Ovary (tissue), 9 donors: ENCODE results near the gene KCNK17. TPM values are rescaled to one million over a fixed set of nuclear protein-coding genes. Genes with fewer than 3 reads are reported as not detected.

ENCODE experiments used
- DNase-seq, 5 donors: peaks; one replicate each; pipeline ENCODE4 v3.0.0-alpha.2; 2019 to 2020
- H3K27ac ChIP-seq, 2 donors: fragments of 200-600 bp; one replicate each; pipeline versions ENCODE4 v1.5.1 to v1.8.0; 2019 to 2022
- H3K27me3 ChIP-seq: fragments of 200-600 bp; one replicate; pipeline ENCODE4 v1.8.0; 2022
- H3K36me3 ChIP-seq: fragments of 200-600 bp; sonication (generic); one replicate; pipeline ENCODE4 v1.5.1; 2019
- H3K4me1 ChIP-seq: one replicate; pipeline ENCODE4 v1.8.1; 2013; ENCODE audit warnings: mild to moderate bottlenecking, moderate library complexity; ENCODE audit not compliant: insufficient read depth
- H3K4me3 ChIP-seq: fragments of 200-600 bp; sonication (generic); one replicate; pipeline ENCODE4 v1.5.1; 2017
- H3K9me3 ChIP-seq, 2 donors: fragments of 200-600 bp in 1 of 2; sonication (generic) in 1 of 2; one replicate each; pipeline versions ENCODE4 v1.5.1 to v1.8.1; 2013 to 2019; ENCODE audit warnings: mild to moderate bottlenecking in 1 of 2, moderate library complexity in 1 of 2
- CTCF ChIP-seq, 3 donors: fragments of 450-650 bp in 2 of 3; fragments of 200-600 bp in 1 of 3; IDR thresholded peaks; one replicate each; pipeline versions ENCODE4 v1.5.1 to v1.8.0; 2016 to 2022; ENCODE audit warnings: antibody characterized with exemption in 3 of 3, mild to moderate bottlenecking in 1 of 3
- EP300 ChIP-seq: sonication (generic); formaldehyde crosslinking; IDR thresholded peaks from one replicate; pipeline ENCODE4 v1.6.1; 2017; ENCODE audit warnings: antibody characterized with exemption
- POLR2A ChIP-seq: fragments of 450-650 bp; IDR thresholded peaks from one replicate; pipeline ENCODE4 v1.6.1; 2017; ENCODE audit warnings: antibody characterized with exemption, mild to moderate bottlenecking, moderate library complexity
- WGBS, 3 donors: extraction: QIAGEN DNeasy Blood & Tissue Kit in 1 of 3; methylation state at CpG; one replicate each; pipeline versions ENCODE4 v1.1.5 to v1.1.7; 2013 to 2017; 5-methylcytosine and 5-hydroxymethylcytosine counted together
- intact Hi-C, 4 donors: fragments of 100-400 bp; cut with DNase I; formaldehyde crosslinking; loops; one replicate each; pipeline versions ENCODE4 v1.11.0 to v1.15.1; 2022 to 2023
- polyA plus RNA-seq, 2 donors: library from polyadenylated mRNA; stranded (reverse); fragments of 200-250 nt in 1 of 2; fragments of 350-450 nt in 1 of 2; fragmentation: Illumina TruSeq in 1 of 2; extraction: RNeasy Lipid Tissue Mini Kit (QIAGEN cat#74804) in 1 of 2; gene quantifications; one replicate each; pipeline ENCODE4 v1.2.3, GENCODE V29; 2013 to 2014
- total RNA-seq, 7 donors: library from RNA; depleted of rRNA in 2 of 7; stranded (reverse); fragments of >200 nt in 2 of 7; fragmentation: NEBNext Ultra II Directional in 3 of 7; extraction: Animal tissue kit (Norgen Biotek cat#: 25700) in 3 of 7; gene quantifications; one replicate each; pipeline versions ENCODE4 v1.1.0 to v1.2.4, GENCODE V29; 2016 to 2023
- donor health status: DM: no; HTN: no; CAD: no; lungs with moderate emphysema.
- donor health status: DM: no; HTN: no; CAD: no.
- donor health status: Bipolar disorder and iron deficiency.
- donor health status: DM: yes; HTN: yes; CAD: no.
- donor health status: DM: no; HTN: no; CAD: no.
- donor health status: DM: yes; HTN: yes; CAD: no.

The KCNK17 gene
- total and polyA plus RNA-seq, 9 donors, result 0.08 to 1.0 (median 0.35) TPM; not detected in 5

GRCh38 chr6:39263303-39264037 lies 50.7 kb downstream of the KCNK17 start:
- DNase-seq, result no peak
- intact Hi-C loops, result no loop called here
- Histone ChIP-seq H3K4me1 (no peaks in the 10 kb centered on the region), H3K27me3 (no peaks in the 10 kb centered on the region), H3K9me3 (no peaks in the 10 kb centered on the region), H3K36me3 (no peaks in the 10 kb centered on the region), H3K27ac (no peak overlapping the region), H3K4me3 (no peak overlapping the region)
- WGBS, 3 donors, result 59% methylated on average over 5 of the region's 5 CpGs
- no peak for TF ChIP-seq POLR2A
- TF ChIP-seq CTCF (IDR thresholded peaks at IDR 0.05), result no peak
- no peak for TF ChIP-seq EP300

GRCh38 chr6:39261751-39262150 lies 52.5 kb downstream of the KCNK17 start:
- no peaks in the 10 kb centered on the region for H3K36me3 ChIP-seq
- H3K27ac ChIP-seq, result no peak overlapping the region
- H3K27me3 ChIP-seq, result no peaks in the 10 kb centered on the region
- intact Hi-C loops, result no loop called here
- 75 to 90% (median 88%) methylated on average over 3 of the region's 3 CpGs for WGBS, 3 donors
- H3K4me3 ChIP-seq, result no peak overlapping the region
- TF ChIP-seq POLR2A (no peak), CTCF (IDR thresholded peaks at IDR 0.05) (no peak), EP300 (no peak)
- H3K9me3 ChIP-seq, result no peaks in the 10 kb centered on the region
- H3K4me1 ChIP-seq, result no peaks in the 10 kb centered on the region
- DNase-seq, result no peak

GRCh38 chr6:39260953-39261352 lies 53.3 kb downstream of the KCNK17 start:
- intact Hi-C loops, result no loop called here
- no peaks in the 10 kb centered on the region for H3K27me3 ChIP-seq
- no peak overlapping the region for H3K27ac ChIP-seq
- no peaks in the 10 kb centered on the region for H3K4me1 ChIP-seq
- TF ChIP-seq EP300 (no peak), POLR2A (no peak)
- 64 to 77% (median 70%) methylated on average over 2 of the region's 2 CpGs for WGBS, 3 donors
- no peaks in the 10 kb centered on the region for H3K36me3 ChIP-seq
- no peak for DNase-seq
- H3K9me3 ChIP-seq, result no peaks in the 10 kb centered on the region
- no peak overlapping the region for H3K4me3 ChIP-seq

- no peak overlapping the region for H3K27ac ChIP-seq
- H3K9me3 ChIP-seq, result no peaks in the 10 kb centered on the region
- WGBS, 3 donors, result 79 to 85% (median 82%) methylated on average over 2 of the region's 2 CpGs
- intact Hi-C loops, result no loop called here
- H3K36me3 ChIP-seq, result no peaks in the 10 kb centered on the region
- H3K4me1 ChIP-seq, result no peaks in the 10 kb centered on the region
- no peaks in the 10 kb centered on the region for H3K27me3 ChIP-seq
- H3K4me3 ChIP-seq, result no peak overlapping the region
- TF ChIP-seq EP300, result no peak
- no peak for TF ChIP-seq CTCF (IDR thresholded peaks at IDR 0.05)
- no peak for TF ChIP-seq POLR2A
- no peak for DNase-seq
Measured at GRCh38 chr6:39260456-39260855, 53.8 kb downstream of the KCNK17 start.

- no peak for TF ChIP-seq POLR2A
- intact Hi-C loops, result no loop called here
- no peak for DNase-seq
- H3K4me1 ChIP-seq, result no peaks in the 10 kb centered on the region
- H3K27ac ChIP-seq, result no peak overlapping the region
- H3K27me3 ChIP-seq, result no peaks in the 10 kb centered on the region
- H3K9me3 ChIP-seq, result no peaks in the 10 kb centered on the region
- H3K4me3 ChIP-seq, result no peak overlapping the region
- no peaks in the 10 kb centered on the region for H3K36me3 ChIP-seq
- 78 to 82% (median 79%) methylated on average over 2 of the region's 2 CpGs for WGBS, 3 donors
Measured at GRCh38 chr6:39256294-39256940, 57.8 kb downstream of the KCNK17 start.
